ENCODE results near the gene TRPV3.

The TRPV3 gene

DNA sequence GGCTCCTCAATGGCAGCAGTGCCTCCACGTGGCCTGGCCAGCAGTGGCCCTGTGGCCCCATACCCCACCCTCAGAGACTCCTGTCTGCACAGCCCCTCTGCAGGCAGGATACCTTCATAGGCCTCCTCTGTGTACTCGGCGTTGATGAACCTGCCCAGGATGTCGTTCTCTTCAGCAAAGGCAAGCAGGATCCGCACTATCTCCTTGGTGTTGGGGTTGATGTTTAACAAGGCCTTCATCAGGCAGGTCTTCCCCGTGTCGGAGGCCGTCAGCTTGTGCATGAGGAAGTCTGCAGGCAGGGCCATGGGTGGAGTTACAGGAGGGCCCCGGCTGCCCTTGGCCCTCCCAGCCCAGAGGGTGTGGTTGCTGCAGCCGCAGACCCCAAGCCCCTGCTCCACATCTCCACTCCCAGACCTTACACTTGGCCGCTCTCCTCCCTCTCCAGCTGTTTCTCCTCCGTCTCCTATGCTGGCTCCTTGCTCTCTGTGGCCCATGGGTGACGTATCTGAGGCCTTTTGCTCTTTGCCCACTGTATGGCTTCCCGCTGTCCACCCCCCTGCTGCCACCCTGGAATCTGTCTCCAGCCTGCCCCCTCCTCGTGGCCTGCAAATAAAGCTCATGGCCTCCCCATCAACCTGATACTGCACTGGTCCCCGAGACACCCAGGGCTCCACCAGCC lies 15.1 kb downstream of the TRPV3 start:
- H3K36me3 Mint-ChIP-seq (ENCODE audit: low read depth), result no peaks in the 10 kb centered on the region
- TF ChIP-seq, protein P1, sequence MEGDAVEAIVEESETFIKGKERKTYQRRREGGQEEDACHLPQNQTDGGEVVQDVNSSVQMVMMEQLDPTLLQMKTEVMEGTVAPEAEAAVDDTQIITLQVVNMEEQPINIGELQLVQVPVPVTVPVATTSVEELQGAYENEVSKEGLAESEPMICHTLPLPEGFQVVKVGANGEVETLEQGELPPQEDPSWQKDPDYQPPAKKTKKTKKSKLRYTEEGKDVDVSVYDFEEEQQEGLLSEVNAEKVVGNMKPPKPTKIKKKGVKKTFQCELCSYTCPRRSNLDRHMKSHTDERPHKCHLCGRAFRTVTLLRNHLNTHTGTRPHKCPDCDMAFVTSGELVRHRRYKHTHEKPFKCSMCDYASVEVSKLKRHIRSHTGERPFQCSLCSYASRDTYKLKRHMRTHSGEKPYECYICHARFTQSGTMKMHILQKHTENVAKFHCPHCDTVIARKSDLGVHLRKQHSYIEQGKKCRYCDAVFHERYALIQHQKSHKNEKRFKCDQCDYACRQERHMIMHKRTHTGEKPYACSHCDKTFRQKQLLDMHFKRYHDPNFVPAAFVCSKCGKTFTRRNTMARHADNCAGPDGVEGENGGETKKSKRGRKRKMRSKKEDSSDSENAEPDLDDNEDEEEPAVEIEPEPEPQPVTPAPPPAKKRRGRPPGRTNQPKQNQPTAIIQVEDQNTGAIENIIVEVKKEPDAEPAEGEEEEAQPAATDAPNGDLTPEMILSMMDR (IDR thresholded peaks at IDR 0.05), result no peak
- no peak for DNase-seq
- no peaks in the 10 kb centered on the region for H3K9me3 Mint-ChIP-seq
- H3K27me3 Mint-ChIP-seq (ENCODE audit: low read depth, poor library complexity), result peaks cover 6% of the 10 kb centered on the region
- peaks cover 11% of the 10 kb centered on the region for H3K4me1 Mint-ChIP-seq
- H3K4me3 Mint-ChIP-seq, result no peak overlapping the region
- H3K27ac Mint-ChIP-seq, result no peak overlapping the region

DNA sequence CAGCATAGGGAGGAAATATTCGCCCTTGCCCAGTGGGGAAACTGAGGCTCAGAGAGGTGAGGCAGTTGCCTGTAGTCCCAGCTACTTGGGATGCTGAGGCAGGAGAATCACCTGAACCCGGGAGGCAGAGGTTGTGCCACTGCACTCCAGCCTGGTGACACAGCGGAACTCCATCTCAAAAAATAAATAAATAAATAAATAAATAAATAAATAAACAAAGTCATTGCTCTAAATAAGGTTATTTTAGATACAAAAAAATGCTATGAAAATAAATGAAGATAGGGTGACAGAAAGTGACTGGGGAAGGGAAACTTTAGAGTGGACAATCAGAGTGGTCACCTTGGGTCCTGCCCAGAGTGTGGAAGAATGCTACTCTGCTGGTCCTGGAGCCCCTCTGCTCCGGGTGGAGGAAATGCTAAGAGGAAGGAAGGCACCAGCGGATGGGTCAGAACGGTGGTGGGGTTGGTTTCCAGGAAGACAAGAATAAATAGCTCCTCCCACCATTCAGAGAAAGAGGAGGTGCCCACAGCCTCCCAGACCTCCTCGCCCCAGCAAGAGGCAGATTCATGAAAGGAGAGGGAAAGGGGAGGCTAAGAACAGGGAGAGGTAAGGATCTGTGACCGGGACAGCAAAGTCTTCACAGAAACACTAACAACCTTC lies 17.6 kb downstream of the TRPV3 start:
- H3K27ac Mint-ChIP-seq, result no peak overlapping the region
- no peak for DNase-seq
- TF ChIP-seq, protein P1 (IDR thresholded peaks at IDR 0.05), result no peak
- no peaks in the 10 kb centered on the region for H3K9me3 Mint-ChIP-seq
- peaks cover 11% of the 10 kb centered on the region for H3K27me3 Mint-ChIP-seq (ENCODE audit: low read depth, poor library complexity)
- H3K4me1 Mint-ChIP-seq, result peaks cover 18% of the 10 kb centered on the region
- H3K36me3 Mint-ChIP-seq (ENCODE audit: low read depth), result no peaks in the 10 kb centered on the region
- no peak overlapping the region for H3K4me3 Mint-ChIP-seq

DNA sequence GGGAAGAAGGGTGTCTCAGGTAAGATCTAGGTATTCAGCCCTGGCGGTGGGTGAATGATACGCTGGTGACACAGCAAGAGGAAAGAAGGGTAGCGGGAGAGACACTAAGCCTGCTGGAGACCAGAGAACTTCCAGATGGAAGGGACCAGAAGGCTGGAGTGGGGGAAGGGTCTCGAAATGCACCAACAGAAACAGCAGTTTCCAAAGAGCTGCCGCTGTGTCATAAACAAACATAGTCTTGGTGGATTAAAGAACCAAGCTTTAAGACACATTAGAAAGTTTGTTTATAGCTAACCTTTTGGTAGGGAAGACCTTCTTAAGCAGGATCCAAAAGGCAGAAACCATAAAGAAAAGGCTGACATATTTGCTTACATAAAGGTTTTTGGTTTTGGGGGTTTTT lies 20.9 kb downstream of the TRPV3 start:
- H3K9me3 Mint-ChIP-seq, result no peaks in the 10 kb centered on the region
- H3K4me3 Mint-ChIP-seq, result peak overlapping the region; percentile 42
- no peak overlapping the region for H3K27ac Mint-ChIP-seq
- TF ChIP-seq, protein P1 (IDR thresholded peaks at IDR 0.05), result no peak
- peaks cover 15% of the 10 kb centered on the region for H3K27me3 Mint-ChIP-seq (ENCODE audit: low read depth, poor library complexity)
- peaks cover 18% of the 10 kb centered on the region for H3K4me1 Mint-ChIP-seq
- no peaks in the 10 kb centered on the region for H3K36me3 Mint-ChIP-seq (ENCODE audit: low read depth)
- no peak for DNase-seq

DNA sequence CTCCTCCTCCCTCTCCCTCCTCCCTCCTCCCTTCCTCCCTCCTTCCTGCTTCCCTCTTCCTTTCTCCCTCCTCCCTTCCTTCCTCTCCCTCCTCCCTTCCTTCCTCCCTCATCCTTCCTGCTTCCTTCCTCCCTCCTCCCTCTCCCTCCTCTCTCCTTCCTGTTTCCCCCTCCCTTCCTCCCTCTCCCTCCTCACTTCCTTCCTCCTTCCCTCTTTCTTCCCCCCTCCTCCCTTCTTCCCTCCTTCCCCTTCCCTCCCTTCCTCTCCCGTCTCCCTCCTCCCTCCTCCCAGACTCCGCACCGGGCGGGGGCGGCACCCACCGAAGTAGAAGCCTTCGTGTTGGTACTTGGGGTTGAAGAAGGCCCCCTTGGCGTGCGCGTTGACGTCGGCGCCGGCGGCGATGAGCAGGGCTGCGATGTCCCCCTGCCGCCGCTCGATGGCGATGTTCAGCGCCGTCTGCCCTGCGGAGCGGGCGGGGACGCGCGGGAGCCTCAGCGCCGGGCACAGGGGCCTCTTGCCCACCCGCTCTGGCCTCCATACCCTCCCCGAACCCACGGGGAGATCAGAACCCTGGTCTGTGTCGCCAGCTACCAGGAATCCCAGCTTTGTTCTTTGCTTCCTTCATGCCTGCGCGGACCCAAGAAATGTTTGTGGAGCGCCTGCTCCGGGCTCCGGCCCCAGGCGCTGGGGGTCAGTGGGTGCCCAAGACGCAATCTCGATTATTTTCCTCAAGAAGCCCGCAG lies 22.2 kb downstream of the TRPV3 start:
- peak; percentile 77 for DNase-seq
- peaks cover 18% of the 10 kb centered on the region for H3K4me1 Mint-ChIP-seq
- no peaks in the 10 kb centered on the region for H3K36me3 Mint-ChIP-seq (ENCODE audit: low read depth)
- no peaks in the 10 kb centered on the region for H3K9me3 Mint-ChIP-seq
- H3K27me3 Mint-ChIP-seq (ENCODE audit: low read depth, poor library complexity), result peaks cover 15% of the 10 kb centered on the region
- H3K4me3 Mint-ChIP-seq, result peak overlapping the region; percentile 79
- H3K27ac Mint-ChIP-seq, result no peak overlapping the region
- TF ChIP-seq, protein P1 (IDR thresholded peaks at IDR 0.05), result peak; percentile 68

DNA sequence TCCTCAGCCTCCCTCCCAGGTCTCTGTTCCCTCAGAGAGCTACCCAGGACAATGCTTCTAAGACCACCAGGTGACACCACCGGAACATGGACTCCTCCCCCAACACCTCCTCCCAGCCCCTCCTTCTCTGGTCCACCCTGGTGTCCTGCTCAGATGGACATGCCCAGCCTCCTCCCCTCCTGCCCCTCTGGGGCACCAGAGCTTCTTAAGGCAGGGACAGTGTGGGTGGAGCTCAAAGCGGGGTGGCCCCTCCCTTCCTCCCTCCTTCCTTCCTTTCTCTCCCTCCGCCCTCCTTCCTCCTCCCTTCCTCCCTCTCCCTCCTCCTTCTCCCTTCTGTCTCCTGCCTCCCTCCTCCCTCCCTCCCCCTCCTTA lies 22.7 kb downstream of the TRPV3 start:
- DNase-seq, result peak; percentile 26
- TF ChIP-seq, protein P1 (IDR thresholded peaks at IDR 0.05), result no peak
- H3K4me3 Mint-ChIP-seq, result no peak overlapping the region
- H3K4me1 Mint-ChIP-seq, result peaks cover 18% of the 10 kb centered on the region
- H3K9me3 Mint-ChIP-seq, result no peaks in the 10 kb centered on the region
- no peak overlapping the region for H3K27ac Mint-ChIP-seq
- H3K36me3 Mint-ChIP-seq (ENCODE audit: low read depth), result no peaks in the 10 kb centered on the region
- H3K27me3 Mint-ChIP-seq (ENCODE audit: low read depth, poor library complexity), result peaks cover 13% of the 10 kb centered on the region
